ENCODE data around the gene UNCX.

GRCh38 chr7:1257863-1258262, 25.2 kb downstream of the UNCX start:
- TF ChIP-seq EZH2phosphoT487 (IDR thresholded peaks at IDR 0.05; ENCODE audit: low read length) (no peak), CTCF (IDR thresholded peaks at IDR 0.05; ENCODE audit: low read length) (no peak)
